Anterior cingulate cortex (tissue), 58 donors: Measurements from ENCODE around the gene GFRAL.

Experiments used
- DNase-seq, 58 donors: peaks; one replicate each; lab custom pipeline; 2025; lab: John Stamatoyannopoulos, UW

Gene GFRAL

GRCh38 chr6:55423933-55424332, 96.7 kb downstream of the GFRAL start:
- no peak for DNase-seq

- DNase-seq = no peak
Measured at GRCh38 chr6:55433446-55434130, 106.3 kb downstream of the GFRAL start.

- DNase-seq = no peak
Measured at GRCh38 chr6:55437141-55437540, 109.9 kb downstream of the GFRAL start.

GRCh38 chr6:55438203-55438602, 110.9 kb downstream of the GFRAL start:
- no peak for DNase-seq

- no peak for DNase-seq
Measured at GRCh38 chr6:55443238-55444134, 116.2 kb downstream of the GFRAL start.

GRCh38 chr6:55445648-55446204, 118.5 kb downstream of the GFRAL start:
- no peak for DNase-seq

GRCh38 chr6:55447891-55448290, 120.6 kb downstream of the GFRAL start:
- no peak for DNase-seq

- DNase-seq = no peak
Measured at GRCh38 chr6:55448451-55448850, 121.2 kb downstream of the GFRAL start.

- no peak for DNase-seq
Measured at GRCh38 chr6:55449225-55449624, 122.0 kb downstream of the GFRAL start.

GRCh38 chr6:55450005-55450404, 122.7 kb downstream of the GFRAL start:
- no peak for DNase-seq
